ENCODE results near the gene XYLT2. TPM values are rescaled to one million over a fixed set of nuclear protein-coding genes. Genes with fewer than 3 reads are reported as not detected.

The XYLT2 gene
- total and polyA plus RNA-seq, 9 of the 15 experiments (the other 6 are each of a cell fraction or from before 2014, with no cell fraction given), result 0.63 to 9.1 (median 4.3) TPM

GRCh38 chr17:50347117-50347893, 1.4 kb downstream of the XYLT2 start:
- no peak for TF ChIP-seq BRD4 (IDR thresholded peaks at IDR 0.05)
- no peak for TF ChIP-seq FOS (IDR thresholded peaks at IDR 0.05; ENCODE audit: extremely low read depth, insufficient read length)
- peak; percentile 31 for TF ChIP-seq POLR2G (IDR thresholded peaks at IDR 0.05; ENCODE audit: low read depth, low read length)
- POLR2A ChIA-PET, result interaction anchor here (0.6 to 1.2 kb wide), 4 partner anchors 8 to 1073 kb away, joined by 3 to 6 read pairs (median 4); no protein-coding TSS in a partner anchor
- H3K4me3 ChIP-seq, result peak overlapping the region; percentile 81
- WGBS (ENCODE audit: insufficient coverage, low coverage, missing lambda C conversion rate), result 54% methylated on average over 12 of the region's 17 CpGs
- CTCF ChIA-PET (ENCODE audit: low intra/inter-chr PET ratio), result no interaction called here
- ATAC-seq, result 0 out of 3 replicates have a peak, but pooled peaks have one; percentile 3
- no peaks in the 10 kb centered on the region for H3K27me3 ChIP-seq (ENCODE audit: control insufficient read depth in 2 of 2, insufficient read depth in 2 of 2, low read length in 2 of 2)
- BruUV-seq (replicated peaks), result no TSS peak
- H3K4me1 ChIP-seq (replicated peaks in 1 of 2; ENCODE audit: control insufficient read depth in 2 of 2, insufficient read depth in 2 of 2, low read length in 2 of 2), result peaks cover 8 to 29% of the 10 kb centered on the region in 2 experiments; a peak in 4 of 5 replicates
- H3K79me2 ChIP-seq (ENCODE audit: control insufficient read depth, insufficient read depth, low read length), result peaks cover 18% of the 10 kb centered on the region
- H2AFZ ChIP-seq (ENCODE audit: low read depth, low read length), result peak overlapping the region; percentile 89; the same call in 1 of the 2 replicates
- H4K20me1 ChIP-seq (replicated peaks; ENCODE audit: control insufficient read depth, insufficient read depth, low read length), result no peaks in the 10 kb centered on the region; the same call in 1 of the 2 replicates
- H3K9me3 ChIP-seq (replicated peaks; ENCODE audit: control insufficient read depth, insufficient read depth, low read depth, low read length), result no peaks in the 10 kb centered on the region
- FAIRE-seq, result no peak
- H3K36me3 ChIP-seq (ENCODE audit: control insufficient read depth, insufficient read depth, low read length), result no peaks in the 10 kb centered on the region
- H3K9ac ChIP-seq (ENCODE audit: insufficient read depth in 1 of 2, low read depth in 2 of 2, low read length in 2 of 2), result peak overlapping the region; percentile 65 to 94
- no peak for DNase-seq (ENCODE audit: extremely low read depth in 1 of 4, low spot score in 3 of 4)
- H3K4me2 ChIP-seq (ENCODE audit: insufficient read depth, low read length), result peak overlapping the region; percentile 88
- in situ Hi-C loops (cut with MboI) (no loop called here), intact Hi-C loops (cut with micrococcal nuclease) (no loop called here)
- H3K27ac ChIP-seq (ENCODE audit: extremely low read depth, low read depth, low read length), result no peak overlapping the region
- H3K9me1 ChIP-seq (ENCODE audit: control insufficient read depth, insufficient read depth, low read length), result peaks cover 3% of the 10 kb centered on the region

GRCh38 chr17:50347894-50348291, 2.0 kb downstream of the XYLT2 start:
- WGBS (ENCODE audit: insufficient coverage, low coverage, missing lambda C conversion rate), result 60% methylated on average over 3 of the region's 3 CpGs
- intact Hi-C loops (cut with micrococcal nuclease), result no loop called here
- no peaks in the 10 kb centered on the region for H3K9me3 ChIP-seq (replicated peaks; ENCODE audit: control insufficient read depth, insufficient read depth, low read depth, low read length)
- no peaks in the 10 kb centered on the region; a peak in 1 of 5 replicates for H3K27me3 ChIP-seq (ENCODE audit: control insufficient read depth in 2 of 2, insufficient read depth in 2 of 2, low read length in 2 of 2)
- no peak overlapping the region for H3K4me3 ChIP-seq
- no peak overlapping the region for H3K9ac ChIP-seq (ENCODE audit: insufficient read depth in 1 of 2, low read depth in 2 of 2, low read length in 2 of 2)
- CTCF ChIA-PET (ENCODE audit: low intra/inter-chr PET ratio), result no interaction called here
- in situ Hi-C loops (cut with MboI), result no loop called here
- no peaks in the 10 kb centered on the region; the same call in 2 of the 3 replicates for H3K36me3 ChIP-seq (ENCODE audit: control insufficient read depth, insufficient read depth, low read length)
- FAIRE-seq (no peak), DNase-seq (ENCODE audit: extremely low read depth in 1 of 4, low spot score in 3 of 4) (no peak), ATAC-seq (no peak)
- H3K27ac ChIP-seq (ENCODE audit: extremely low read depth, low read depth, low read length), result no peak overlapping the region
- peaks cover 18% of the 10 kb centered on the region for H3K79me2 ChIP-seq (ENCODE audit: control insufficient read depth, insufficient read depth, low read length)
- POLR2A ChIA-PET, result no interaction called here
- H3K9me1 ChIP-seq (ENCODE audit: control insufficient read depth, insufficient read depth, low read length), result peaks cover 3% of the 10 kb centered on the region
- H2AFZ ChIP-seq (ENCODE audit: low read depth, low read length), result no peak overlapping the region
- no peak for TF ChIP-seq IRF2 (CRISPR knock-in tag; IDR thresholded peaks at IDR 0.05)
- no peak for TF ChIP-seq ZNF165 (CRISPR knock-in tag; IDR thresholded peaks at IDR 0.05; ENCODE audit: borderline replicate concordance)
- TF ChIP-seq NCOA2 (IDR thresholded peaks at IDR 0.05; ENCODE audit: partially characterized antibody in 2 of 2), result no peak
- TF ChIP-seq ZNF24 (IDR thresholded peaks at IDR 0.05), result peak; percentile 85
- no peaks in the 10 kb centered on the region; the same call in 1 of the 2 replicates for H4K20me1 ChIP-seq (replicated peaks; ENCODE audit: control insufficient read depth, insufficient read depth, low read length)
- H3K4me2 ChIP-seq (ENCODE audit: insufficient read depth, low read length), result no peak overlapping the region
- peaks cover 8 to 29% of the 10 kb centered on the region in 2 experiments; a peak in 4 of 5 replicates for H3K4me1 ChIP-seq (replicated peaks in 1 of 2; ENCODE audit: control insufficient read depth in 2 of 2, insufficient read depth in 2 of 2, low read length in 2 of 2)
- no TSS peak for BruUV-seq (replicated peaks)

Measured in K562 (cell line).